ENCODE measurements around the gene BCAT1.
"Not testable (repeated sequence)": the region's sequence is repeated elsewhere in the genome, so short reads cannot be mapped to it uniquely, and the experiment has no call there.

The BCAT1 gene

DNA sequence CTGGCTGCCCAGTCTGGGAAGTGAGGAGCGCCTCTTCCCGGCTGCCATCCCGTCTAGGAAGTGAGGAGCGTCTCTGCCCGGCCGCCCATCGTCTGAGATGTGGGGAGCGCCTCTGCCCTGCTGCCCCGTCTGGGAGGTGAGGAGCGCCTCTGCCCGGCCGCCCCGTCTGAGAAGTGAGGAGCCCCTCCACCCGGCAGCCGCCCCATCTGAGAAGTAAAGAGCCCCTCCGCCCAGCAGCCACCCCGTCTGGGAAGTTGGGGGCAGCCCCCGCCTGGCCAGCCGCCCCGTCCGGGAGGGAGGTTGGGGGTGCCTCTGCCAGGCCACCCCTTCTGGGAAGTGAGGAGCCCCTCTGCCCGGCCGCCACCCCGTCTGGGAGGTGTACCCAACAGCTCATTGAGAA lies 22.8 kb downstream of the BCAT1 start:
- not testable (repeated sequence) for DNase-seq

DNA sequence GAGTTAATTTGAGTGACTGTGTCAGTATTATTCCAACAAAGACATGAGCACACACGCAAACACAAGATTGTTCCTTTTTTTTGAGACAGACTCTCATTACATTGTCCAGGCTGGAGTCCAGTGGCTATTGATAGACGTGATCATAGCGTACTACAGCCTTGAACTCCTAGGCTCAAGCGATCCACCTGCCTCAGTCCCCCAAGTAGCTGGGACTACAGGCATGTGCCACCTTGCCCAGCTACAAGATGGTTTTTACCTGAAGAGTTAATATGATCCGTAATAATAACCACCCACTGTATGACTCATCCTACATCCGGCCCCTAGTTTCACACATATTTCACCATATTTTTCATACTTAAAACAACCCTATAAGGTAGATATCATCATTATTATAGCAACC lies 26.8 kb downstream of the BCAT1 start:
- peak; percentile 73 for DNase-seq

DNA sequence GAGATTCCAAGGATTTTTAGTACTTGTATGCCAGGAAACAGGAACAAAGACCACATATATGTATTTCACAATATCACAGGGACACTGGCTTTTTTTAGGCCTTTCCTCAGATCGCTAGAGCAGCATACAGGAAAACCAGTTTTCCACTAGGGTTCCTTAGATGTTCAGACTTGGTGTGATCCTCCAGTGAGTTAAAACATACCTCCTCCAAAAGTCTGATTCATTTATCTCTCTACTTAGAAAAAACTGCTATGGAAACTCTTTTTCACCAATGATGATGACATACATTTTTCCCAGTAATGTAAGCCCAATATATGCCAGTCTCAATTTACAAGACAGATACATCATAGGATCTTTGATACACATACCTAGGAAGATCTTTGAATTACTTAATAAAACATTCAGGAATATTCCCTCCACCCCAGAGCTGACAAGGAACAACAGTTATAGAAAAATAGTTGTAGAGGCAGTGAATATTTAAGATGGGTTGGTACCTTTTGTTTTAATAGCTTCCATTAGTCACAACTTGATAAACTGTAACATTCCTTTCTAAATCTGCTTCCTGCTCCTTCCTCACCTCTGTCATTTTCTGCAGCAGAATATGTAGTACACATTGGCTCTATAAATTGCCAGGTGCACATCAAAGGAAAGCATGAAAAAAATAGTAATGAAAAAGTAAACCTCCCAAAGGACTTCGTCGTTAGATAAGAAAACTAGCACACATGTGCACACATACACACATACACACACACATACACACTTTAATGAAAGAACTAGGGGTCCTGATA lies 27.5 kb downstream of the BCAT1 start:
- DNase-seq, result peak; percentile 75

DNA sequence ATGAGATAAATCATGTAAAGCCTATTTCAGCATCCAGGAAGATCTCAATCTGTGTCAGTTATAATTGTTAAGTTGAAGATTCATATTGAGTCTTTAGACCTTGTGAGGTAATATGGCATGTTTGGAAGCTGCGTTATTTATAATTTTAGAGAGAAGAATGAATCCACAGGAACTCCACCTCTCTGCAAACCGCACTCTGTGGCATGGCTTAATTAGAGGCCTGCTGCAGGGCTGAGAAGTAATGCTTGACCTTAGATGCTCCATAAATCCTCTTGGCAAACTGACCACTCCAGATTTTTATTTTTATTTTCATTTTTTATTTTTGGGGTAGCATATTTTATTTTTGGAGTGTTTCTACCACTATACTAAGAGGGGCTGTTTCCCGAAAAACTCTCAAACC lies 28.8 kb downstream of the BCAT1 start:
- DNase-seq, result no peak

DNA sequence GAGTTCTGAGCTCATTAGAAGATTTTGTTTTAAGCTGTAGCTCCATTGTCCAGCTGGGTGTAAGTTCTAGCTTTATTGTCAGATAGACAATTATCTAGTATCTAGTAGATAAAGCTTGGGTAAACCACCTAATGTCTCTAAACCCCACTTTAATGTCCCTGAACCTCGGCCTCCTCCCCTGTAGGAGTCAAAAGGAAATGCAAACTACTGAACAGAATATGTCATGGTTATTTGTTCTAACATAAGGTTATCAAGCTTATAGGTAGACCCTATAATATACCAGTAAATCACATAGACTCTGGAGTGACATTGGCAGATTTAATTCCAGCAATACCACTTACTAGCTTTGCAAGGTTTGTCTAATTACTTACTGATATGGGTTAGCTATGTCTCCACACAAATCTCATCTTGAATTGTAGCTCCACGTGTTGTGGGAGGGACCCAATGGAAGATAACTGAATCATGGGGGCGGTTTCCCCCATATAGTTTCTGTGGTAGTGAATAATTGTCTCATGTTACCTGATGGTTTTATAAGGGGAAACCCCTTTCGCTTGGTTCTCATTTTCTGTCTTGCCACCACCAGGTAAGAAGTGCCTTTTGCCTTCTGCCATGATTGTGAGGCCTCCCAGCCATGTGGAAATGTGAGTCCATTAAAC lies 29.4 kb downstream of the BCAT1 start:
- no peak for DNase-seq

DNA sequence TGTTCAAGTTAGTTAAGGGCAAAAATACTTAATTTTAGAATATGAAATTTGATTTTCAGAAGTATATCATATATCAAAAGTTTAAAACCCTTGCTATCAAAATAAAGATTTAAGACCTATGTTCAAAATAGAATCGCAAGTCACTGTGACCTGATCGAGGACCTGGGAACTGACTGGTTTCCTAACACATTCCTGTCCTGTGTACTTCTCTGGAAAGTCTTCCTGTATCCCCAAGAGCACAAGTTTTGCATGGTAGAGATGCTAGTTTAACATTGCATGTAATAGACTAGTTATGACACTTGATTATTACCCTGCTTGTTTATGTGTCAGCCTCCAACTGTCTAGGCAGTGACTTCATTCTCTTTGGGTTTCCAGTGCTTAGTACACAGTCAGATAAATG lies 30.3 kb downstream of the BCAT1 start:
- DNase-seq, result no peak

DNA sequence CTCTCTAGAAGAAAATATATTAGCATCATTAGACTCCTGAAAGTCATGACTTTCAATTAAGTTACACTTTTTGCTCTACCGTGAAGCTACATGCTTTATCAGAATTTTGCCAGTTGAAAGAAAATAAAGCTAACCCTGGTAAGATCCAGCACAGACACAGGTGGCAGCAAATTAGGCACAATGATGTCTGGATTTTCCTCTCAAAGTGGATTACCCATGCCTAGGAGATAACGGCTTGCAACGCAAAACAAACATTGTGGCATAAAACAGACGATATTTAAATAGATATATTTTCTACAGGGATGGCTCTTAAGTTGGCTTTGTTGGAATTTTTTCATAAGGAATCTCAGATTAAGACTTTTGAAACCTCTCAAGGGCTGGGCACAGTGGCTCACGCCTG lies 33.4 kb downstream of the BCAT1 start:
- DNase-seq, result no peak

DNA sequence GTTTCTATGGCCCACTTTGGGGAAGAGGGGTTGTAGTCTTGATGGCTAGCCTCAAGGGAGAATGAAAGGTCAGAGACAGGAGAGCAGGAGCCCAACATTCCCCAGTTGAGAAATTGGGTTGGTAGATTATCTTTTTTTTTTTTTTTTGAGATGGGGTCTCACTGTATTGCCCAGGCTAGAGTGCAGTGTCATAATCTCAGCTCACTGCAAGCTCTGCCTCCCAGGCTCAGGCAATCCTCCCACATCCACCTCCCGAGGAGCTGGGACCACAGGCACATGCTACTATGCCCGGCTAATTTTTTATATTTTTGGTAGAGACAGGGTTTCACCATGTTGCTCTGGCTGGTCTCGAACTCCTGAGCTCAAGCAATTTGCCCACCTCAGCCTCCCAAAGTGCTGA lies 34.9 kb downstream of the BCAT1 start:
- no peak for DNase-seq

DNA sequence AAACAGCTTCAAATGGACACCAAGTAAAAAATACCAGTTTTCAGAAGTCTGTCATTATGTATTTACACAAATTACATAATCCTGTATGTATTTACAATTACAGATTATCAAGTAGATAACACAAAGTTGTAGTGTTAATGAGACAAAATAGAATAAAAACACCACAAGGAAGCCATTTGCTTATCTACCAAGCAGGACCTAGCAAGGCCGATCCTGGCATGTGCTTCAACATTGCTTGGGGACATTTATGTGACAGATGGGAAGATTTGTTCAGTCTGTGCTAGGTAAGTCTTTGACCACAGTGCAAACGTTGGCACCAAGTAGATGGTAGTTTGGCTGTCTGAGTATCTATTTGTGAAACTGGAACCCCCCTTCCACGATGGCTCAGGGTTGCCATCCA lies 35.8 kb downstream of the BCAT1 start:
- DNase-seq, result no peak

DNA sequence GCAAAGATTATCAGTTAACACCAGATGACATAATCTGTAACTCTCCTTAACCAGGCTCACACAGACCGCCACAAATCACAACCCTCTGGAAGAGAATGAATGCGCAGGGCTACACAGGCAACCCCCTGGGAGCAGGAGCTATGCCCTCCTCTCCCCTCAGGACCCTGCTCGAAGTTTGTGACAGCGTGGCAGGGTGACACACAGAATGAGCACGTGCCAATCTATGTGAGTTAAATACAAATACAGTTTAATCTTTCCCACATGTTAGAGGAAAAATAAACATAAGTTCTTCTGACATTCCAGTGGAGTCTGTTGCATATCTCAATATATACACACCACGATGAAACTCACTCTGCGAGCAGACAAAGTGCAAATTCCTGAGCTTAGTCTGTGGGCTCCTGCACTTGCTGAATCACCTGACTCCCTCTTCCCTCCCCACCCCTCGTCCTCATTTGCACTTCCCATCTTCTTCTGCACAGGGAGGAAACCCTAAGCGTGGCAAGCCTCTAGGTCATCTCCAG lies 37.6 kb downstream of the BCAT1 start:
- no peak for DNase-seq

DNA sequence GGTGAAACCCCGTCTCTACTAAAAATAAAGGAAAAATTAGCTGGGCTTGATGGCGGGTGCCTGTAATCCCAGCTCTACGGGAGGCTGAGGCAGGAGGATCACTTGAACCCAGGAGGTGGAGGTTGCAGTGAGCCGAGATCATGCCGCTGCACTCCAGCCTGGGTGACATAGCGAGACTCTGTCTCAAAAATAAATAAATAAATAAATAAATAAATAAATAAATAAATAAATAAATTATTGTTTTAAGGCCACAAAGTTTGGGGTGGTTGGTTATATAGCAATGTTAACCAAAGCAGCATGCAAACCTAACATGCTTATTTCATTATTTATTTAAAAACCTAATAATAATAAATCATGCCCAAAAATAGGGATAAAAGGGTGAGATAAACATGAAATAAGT lies 38.7 kb downstream of the BCAT1 start:
- not testable (repeated sequence) for DNase-seq

DNA sequence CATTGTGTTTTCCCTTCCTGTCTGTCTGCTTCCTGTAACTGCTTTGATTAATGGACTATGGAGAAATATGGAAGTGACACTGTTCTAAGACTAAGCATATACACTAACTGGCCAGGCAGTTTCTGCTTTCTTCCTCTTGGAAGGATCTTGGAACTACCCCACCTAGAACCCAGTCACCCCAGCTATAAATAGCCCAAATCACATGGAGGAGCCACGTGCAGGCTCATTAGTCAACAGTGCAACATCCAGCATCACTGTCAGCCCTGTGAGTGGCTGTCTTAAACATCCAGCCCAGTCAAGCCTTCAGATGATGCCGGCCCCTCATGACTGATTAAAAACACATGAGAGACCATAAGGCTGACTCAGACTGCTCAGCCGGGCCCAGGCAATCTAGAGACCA lies 39.2 kb downstream of the BCAT1 start:
- DNase-seq, result peak; percentile 96

DNA sequence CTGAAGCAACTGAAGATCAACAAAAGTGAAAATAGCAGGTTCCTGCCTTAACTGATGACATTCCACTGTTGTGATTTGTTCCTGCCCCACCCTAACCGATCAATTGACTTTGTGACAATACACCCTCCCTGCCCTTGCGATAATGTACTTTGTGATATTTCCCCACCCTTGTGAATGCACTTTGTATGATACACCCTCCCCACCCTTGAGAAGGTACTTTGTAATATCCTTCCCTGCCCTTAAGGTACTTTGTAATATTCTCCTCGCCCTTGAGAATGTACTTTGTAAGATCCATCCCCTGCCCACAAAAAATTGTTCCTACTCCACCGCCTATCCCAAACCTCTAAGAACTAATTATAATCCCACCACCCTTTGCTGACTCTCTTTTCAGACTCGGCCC lies 41.4 kb downstream of the BCAT1 start:
- no peak for DNase-seq

DNA sequence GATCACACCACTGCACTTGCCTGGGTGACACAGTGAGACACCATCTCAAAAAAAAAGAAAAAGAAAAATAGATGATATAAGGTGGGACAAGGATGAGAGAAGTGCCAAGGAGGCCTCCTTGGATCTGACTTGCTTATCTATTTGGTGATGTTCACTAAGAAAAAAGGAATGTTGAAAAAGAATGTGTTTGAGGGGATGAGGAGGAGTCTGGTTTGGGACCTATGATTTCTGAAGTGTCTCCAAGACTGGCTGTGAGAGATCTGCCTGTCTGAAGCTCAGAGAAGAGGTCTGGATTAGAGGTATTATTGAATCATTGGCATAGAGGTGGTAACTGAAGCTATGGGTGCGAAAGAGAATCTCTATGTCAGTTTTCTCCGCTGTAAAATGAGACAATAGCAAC lies 42.8 kb downstream of the BCAT1 start:
- DNase-seq, result no peak

DNA sequence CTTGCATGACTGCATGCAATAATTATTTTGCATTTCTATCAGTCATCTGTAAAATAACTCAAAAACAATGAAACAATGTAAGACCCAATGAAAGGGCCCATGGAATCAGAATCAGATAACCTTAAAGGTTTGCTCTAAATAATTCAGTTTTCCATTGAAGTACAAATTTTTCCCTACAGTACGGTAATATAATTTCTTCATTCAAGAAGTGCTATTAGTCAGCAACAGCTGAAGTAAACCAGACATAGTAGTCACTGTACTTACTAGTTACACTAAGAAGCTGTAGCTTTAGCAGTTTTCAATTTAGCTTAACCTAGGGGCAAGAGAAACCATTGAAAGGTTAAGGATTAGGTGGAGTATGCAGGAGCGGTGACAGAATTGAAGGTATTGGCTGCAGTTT lies 43.5 kb downstream of the BCAT1 start:
- DNase-seq, result no peak

DNA sequence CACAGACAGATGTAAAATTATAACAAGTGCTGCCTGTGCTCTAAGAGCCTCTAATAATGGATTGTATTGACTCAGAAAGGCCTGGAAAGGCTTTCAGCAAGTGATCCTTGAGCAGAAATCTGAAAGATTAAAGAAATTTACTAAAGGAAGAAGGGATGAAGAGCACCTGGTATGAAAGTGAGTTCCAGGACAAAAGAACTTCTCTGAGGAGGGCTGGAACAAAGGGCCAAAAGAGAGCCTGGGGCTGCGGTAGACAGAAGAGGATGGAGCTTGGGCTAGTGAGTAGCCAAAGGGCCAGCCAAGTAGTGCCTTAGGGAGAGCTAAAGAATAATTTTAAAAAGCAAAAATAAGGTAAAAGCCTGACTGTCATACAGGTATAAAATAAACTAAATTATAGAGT lies 44.0 kb downstream of the BCAT1 start:
- DNase-seq, result no peak

DNA sequence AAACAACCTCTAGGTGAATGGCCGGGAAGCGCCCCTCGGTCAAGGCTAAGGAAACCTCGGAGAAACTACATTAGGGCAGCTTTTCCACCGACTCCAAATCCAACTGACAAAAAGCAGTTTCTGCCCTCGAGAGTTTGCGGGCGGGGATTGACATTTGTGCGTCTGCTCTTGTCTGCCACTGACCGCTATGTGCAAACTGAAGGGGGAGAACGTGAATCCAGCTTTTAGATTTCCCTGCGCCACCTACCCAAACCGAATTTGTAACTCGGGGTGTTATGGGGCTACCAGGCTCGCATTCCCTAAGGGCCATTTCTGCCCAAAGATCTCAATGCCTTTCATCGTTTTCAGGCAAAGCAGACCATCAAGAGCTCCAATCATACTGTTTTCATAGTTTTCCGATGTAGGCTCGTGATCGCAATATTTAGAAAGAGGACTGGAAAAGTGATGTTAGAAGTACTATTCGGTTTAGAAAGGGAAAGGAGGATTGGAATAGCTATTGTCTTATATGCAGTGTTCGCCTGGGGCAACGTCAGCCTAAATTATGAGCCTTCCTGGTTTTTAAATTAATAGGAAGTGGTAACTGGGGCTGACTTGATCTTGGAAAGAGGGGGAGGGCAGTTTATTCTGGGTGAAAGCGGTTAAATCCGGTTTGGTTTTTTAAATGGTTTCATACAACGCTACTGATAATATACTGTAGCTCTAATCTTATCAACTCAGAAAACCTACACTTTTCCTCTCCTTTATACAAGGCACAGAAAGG lies 45.4 kb downstream of the BCAT1 start:
- no peak for DNase-seq

DNA sequence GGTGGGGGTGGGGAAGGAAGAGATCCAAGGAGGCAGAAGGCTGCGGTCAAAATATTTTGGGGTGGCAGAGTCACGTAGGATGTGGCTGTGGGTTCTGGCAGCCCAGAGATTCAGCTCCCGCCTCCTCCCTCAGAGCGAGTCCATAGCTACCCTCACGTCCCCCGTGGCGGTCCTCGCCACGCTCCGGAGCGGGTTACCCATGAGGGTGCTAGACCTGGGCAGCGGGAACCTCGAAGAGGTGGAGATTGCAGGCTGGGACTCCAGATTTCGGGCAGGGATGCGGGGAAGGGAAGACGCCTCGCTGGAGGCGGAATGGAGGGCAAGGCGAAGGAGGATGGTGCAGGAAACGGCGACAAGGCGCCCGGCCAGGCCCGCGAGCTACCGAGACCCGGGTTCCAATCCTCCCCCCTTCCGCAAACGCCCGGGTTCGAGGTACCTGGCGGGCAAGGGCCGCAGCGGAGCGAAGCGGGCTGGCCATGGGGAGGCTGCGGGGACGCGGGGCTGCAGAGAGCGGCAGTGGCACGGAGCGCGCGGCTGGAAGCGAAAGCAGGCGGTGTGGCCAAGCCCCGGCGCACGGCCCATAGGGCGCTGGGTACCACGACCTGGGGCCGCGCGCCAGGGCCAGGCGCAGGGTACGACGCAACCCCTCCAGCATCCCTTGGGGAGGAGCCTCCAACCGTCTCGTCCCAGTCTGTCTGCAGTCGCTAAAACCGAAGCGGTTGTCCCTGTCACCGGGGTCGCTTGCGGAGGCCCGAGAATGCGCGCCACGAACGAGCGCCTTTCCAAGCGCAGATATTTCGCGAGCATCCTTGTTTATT lies 46.2 kb downstream of the BCAT1 start:
- DNase-seq, result no peak

DNA sequence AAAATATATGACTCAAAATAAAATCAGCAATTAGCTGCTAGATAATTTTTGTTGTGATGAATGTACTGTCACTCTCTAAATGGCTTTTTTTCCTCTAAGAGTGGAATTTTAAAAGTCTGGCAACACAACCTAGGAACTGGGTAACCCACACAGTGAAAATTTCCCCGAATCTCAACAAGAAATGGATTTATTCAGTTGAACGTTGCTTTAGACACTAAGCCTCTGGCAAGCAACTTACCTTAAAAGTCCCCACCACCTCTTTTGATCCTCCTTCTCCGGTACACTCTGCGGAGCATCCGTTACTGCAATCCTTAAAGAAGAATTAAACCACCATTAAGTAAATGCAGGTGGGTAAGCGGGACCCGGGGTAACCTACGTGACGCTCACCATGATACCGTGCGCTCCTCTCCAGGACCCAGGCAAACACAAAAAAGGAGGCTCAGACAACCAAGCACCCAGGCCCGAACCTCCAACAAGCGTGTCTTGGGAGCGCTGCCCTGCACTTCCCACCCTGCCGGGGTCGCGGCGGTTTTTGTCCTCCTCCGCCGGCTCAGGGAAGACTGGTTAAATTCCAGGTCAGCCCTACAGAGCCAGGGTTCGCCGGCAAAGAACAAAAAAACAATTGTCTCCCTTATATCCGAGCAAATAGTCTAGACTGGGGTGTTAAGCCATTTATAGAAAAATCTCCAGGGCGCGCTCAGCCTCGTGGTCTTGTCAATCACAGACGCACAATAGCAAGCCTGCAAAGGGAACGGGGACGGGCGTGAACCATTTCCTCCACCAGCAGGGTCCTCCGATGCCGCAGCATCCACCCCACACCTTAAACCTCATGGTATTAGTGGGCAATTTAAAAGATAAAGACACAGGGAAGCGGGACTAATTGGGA lies 47.1 kb downstream of the BCAT1 start:
- peak; percentile 77 for DNase-seq

DNA sequence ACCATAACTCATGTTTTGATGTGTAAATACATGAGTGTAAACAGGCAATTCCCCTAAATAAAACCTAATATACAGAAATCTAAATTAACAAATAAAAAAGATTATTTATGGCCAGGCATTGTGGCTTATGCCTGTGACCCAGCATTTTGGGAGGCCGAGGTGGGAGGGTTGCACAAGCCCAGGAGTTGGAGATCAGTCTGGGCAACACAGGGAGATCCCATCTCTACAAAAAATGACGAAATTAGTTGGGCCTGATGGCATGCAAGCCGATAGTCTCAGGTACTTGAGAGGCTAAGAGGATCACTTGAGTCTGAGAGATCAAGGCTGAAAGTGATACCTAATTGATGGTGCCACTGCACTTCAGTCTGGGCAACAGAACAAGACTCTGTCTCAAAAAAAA lies 48.7 kb downstream of the BCAT1 start:
- peak; percentile 87 for DNase-seq

DNA sequence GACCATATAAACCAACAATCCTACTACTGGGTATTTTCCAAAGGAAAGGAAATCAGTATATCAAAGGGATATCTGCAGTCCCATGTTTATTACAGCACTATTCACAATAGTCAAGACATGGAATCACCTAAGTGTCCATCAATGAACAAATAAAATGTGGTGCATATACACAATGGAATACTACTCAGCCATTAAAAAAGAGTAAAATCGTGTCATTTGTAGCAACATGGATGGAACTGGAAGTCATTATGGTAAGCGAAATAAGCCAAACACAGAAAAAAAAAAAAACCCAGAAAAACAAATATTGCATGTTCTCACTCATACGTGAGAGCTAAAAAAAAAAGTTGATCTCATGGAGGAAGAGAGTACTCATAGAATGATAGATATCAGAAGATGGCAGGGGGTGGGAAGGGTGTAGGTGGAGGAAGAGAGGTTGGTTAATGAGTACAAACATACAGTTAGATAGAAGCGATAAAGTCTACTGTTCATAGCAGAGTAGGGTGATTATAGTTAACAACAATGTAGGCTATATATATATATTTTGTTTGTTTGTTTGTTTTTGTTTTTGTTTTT lies 49.3 kb downstream of the BCAT1 start:
- DNase-seq, result peak; percentile 65

Measured in DMS53 (cell line).